Left forelimb (tissue), 1 donor: ENCODE data around the gene KREMEN1.

ENCODE experiments used
- DNase-seq: peaks from one replicate; pipeline ENCODE4 v3.0.0-alpha.2; 2018; ENCODE audit warnings: low spot score

Gene KREMEN1

DNA sequence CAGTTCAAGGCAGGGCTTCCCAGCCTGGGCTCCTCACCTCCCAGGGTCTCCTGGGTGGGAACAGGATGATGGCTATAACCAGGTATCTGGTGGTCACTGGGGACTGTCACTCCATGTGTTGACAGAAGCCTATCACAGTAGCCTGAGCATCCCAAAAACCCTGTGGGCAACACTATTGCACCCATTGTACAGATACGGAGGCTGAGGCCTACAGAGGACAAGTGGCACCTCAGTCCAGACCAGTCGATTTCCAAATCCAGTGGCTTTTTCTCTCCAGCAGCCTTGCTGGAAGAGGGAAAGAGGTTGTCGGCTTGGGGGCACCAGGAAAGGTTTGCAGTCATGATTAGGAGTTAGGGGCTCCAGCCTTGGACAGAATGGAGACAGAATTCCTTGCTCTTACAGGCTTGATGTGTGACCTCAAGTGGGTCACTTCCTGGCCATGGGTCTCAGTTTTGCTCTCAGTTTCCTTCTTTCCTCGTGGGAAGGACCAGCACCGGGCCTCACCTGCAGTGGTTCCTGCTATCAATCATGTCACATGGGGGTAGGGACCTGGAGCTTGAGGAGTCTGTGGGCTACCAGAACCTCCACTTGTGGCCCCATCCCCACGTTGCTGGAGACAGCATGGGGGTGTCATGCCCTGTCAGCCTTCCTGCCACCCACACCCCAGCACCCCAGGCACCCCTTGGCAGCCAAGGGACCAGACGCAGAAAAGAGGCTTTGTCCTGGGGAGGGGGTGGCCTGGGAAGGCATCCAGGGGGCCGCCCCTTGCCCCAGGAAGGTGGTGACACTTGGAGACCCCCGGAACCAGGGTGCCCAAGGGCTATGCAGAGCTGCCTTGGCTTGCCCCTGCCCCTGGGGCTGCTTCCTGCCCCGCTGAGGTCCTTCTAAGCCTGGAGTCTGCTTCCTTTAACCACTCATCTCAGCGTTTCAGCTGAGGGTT is 135.0 kb downstream of the KREMEN1 start:
- no peak for DNase-seq

DNA sequence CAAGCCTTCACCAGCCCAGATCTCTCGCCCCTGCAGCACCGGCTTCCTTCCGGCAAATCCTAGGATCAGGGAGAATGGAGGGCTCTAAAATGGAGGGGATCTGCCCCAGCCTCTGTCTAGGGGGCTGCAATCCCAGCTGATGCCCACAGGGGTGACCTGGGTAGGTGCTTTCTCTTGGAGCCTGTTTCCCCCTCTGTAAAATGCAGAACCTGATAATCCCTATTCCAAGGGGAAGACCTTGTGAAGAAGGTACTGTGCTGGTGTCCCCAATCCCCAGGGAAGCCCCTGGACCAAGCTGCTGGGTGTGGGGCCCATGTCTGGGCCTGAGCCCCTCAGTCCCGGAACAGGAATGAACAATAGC is 135.6 kb downstream of the KREMEN1 start:
- no peak for DNase-seq

DNA sequence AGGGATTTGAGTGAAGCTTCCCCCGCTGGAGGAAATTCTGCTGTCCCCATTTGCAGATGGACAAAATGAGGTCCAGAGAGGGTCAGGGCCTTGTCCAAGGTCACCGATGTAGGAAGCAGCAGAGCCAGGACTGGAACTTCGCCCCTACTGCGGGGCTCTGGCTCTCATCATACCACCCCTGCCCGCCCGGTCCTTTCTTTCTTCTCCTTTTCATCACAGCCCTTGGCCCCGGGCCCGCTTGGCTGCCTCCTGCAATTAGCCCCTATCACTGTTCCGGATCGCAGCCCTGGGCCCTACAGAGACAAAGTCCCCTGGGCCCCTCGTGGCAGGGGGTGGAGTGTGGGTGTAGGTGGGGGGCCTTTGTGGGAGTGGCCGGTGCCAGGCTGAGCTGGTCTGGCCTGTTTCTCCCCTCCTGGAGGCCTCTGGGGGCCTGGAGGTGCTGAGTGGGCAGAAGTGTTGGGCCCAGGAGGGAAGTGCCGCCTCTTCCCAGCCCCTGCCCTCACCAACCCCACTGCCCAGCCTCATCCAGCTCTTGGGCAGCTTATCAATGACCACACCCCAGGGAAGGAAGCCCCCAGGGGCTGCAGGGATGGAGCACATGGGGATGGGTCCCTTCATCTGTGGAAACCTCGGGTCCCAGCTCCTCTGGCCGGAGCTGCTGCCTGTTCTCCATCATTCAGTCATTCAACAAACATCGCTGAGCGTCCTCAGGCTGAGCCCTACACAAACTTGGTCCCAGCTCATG is 136.2 kb downstream of the KREMEN1 start:
- DNase-seq: no peak

DNA sequence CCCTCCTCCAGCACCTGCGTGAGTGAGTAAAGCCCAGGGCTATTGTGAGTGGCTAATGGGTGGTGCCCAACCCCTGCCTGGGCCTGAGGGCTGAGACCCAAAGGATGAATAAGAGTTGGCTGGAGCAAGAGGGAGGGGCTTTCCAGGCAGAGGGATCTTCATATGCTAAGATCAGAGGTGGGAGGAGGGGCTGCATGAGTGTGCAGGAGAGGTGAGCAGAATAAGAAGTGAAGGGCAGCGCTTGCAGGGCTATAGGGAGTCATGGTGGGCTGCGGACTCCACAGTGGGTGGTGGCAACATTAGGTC is 136.7 kb downstream of the KREMEN1 start:
- no peak for DNase-seq

DNA sequence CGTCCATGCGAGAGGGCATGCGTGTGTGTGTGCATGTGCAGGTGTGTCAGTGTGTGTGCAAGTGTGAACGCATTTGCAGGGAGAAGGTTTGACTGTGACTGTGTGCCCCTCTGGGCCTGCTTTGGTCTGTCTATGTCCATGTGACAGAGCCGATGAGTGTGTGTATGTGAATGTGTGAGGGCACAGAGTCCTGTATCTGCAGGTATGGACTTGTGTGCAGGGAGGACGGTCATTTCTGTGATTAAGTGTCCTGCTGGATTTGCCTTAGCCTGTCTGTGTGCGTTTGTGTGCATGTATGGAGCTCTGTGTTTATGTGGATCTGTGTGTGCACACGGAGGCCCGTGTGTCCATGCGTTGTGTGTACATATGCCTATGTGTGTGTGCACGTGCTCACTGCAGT is 138.2 kb downstream of the KREMEN1 start:
- DNase-seq: no peak

DNA sequence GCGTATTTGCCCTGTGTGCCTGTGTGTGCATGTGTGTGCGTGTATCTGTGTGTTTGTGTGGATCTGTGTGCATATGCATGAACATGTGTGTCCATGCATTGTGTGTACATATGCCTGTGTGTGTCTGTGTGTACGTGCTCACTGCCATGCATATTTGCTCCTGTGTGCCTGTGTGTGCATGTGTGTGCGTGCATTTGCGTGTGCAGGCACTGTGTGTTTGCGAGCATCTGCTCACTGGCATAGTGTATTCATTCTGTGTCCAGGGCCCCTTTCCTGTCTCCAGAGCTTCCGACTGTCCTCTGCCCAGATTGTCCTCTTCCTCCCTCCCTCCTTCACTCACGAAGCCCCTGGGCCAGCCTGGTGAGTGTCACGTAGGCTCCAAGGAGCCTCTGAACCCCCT is 138.6 kb downstream of the KREMEN1 start:
- no peak for DNase-seq

DNA sequence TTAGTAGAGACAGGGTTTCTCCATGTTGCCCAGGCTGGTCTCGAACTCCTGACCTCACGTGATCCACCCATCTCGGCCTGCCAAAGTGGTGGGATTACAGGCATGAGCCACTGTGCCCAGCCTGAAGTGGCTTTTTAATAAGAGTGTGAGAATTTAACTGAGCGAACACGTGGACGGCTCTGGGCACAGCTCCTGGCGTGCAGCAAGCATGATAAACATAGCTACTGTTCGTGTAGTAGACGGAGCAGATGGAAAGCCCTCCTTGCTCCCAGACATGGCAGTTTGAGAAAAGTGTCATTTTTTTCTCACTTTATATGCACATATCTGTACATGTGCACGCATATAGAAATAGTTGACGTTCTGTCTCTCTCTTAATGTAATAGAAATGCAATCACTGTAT is 139.9 kb downstream of the KREMEN1 start:
- no peak for DNase-seq

DNA sequence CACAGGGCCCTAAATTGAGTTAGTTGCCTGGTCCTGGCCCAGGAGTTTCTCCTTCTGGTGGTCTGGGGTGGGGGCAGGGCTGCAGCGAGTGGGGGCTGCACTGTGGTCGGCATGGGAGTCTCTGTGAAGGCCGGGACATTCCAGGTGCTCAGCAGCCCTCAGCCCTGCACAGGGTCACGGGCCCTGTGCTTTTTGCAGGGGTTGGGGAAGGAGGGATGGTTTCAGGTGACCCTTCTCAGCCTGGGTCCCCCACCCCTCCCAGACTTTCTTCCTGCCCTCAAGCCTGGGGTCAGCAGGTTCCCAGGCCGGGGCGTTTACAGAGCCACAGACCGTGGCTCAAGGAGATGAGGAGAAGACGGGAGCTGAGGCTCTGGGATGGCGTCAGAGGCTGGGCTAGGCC is 140.7 kb downstream of the KREMEN1 start:
- peak; percentile 54 for DNase-seq

DNA sequence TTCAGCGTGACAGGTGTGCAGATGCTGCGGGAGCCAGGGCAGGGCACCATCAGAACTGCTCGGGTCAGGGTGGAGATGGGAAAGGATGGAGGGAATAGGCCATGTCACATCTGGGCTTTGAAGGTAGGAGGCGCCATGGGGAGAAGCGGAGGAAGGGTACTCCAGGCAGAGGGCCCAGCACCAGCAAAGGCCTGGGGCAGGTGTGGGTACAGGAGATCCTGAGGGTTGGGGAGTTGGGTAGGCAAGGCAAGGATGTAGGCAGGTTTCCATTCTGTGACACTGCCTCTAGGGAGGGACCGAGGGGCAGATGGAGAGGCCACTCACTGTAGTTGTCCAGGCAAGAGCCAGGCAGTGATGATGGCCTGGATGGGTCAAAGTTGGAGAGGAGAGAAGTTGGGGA is 141.4 kb downstream of the KREMEN1 start:
- DNase-seq: peak; percentile 52

DNA sequence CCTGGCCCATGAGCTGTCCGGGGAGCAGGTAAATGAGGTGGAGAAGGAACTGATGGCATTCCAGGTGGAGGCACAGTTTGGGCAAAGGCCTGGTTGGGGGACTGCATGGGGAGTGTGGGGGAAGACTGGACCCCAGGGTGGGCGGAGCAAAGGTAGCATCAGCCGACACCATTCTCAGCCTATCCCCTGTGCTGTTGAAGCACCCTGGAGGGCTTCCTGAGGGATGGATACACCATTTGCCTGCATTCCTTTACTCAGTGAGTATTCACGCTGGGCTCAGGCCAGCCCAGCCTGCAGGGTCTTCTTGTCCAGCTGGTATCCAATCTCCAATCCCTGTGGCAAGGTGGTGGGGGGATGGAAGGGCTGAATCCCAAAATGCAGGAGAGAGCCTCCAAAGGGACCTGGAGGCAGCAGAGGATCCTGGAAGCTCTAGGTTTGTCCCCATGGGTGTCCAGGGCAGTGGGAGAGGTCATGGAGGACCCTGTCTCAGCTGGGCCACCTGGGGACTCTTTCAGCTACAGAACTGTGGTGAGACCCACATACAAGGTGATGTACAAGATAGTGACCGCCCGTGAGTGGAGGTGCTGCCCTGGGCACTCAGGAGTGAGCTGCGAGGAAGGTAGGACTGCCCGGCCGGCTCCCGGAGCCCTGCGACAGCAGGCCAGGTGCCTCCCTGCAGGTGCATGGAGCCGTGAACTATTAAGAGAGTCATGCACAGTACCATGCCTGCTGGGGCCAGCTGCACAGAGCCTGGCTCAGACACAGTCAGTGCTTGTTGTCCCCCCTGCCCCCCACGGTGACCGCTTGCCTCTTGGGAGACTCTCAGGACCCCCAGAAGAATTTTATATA is 142.4 kb downstream of the KREMEN1 start:
- DNase-seq: no peak

DNA sequence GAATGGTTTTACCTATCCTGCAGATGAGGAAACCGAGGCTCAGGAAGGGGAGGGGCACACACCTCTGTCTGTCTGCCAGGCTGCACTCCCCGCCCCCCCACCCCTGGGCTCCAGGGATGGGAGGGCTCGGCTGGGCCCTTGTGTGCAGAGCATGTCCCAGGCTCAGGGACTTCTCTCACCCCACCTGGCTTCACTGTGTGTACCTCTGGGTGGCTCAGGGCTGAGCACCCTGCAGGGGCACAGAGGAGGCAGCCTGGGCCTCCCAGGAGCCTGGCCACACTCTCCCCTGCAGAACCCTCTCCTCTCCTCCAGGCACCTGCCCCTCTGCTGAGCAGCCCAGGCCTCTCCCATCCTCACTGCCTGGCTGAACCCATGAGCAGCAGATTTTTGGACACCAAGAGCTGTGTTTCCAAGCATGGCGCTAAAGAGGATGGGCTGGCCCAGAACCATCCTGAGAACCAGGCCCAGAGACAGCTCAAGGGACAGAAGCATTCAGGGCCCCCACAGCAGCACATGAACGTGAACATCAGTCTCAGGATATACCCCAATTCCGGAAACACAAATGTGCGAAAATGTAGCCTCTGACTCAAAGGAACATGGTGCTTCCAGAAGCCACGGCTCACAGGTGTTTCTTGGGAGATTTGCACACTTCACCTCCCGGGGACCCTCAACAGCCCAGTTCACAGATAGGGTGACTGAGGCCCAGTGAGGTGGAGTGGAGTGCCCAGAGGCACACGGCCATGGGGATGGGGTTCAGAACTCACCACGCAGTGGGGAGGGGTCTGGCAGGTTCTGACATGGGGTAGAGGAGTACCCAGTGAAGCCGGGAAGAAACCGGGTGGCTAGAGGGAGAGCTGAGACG is 143.4 kb downstream of the KREMEN1 start:
- DNase-seq: no peak

DNA sequence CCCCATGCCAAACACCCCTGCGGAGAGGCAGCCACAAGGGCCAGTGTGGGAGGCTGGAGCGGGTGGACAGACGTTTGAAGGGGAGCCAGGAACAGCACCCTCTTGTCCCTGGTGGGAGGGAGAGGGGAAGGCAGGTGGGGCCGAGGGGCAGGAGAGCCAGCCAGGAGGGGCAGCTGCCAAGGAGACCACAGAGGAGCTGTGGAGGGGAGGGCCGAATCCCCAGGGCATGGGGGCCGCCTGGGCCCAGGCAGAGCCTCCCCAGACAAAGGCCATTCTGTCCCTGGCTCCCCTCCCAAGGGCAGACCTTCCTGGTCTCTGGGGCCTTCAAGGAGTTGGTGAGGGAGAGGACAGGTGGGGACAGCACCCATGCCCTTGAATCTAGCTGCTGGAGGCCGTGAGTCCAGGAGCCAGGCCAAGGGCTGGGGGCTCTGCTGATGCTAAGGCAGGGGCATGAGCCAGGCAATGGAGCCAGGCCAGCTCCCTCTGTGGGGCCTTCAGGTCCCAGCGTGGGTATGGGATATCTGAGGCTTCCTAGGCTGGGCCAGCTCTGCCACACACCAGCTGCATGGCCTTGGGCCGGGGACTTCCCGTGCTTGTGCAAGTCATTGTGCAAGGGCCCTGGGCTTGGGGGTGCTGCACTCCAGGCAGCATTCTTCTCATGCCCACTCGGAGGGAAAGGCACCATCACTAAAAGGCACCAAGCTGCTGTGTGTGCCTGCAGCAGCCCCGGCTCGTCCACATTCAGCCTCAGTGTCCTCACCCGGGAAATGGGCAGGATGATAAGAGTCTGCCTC is 144.2 kb downstream of the KREMEN1 start:
- DNase-seq: no peak
